Measurements from ENCODE around the gene LCN6. TPM values are rescaled to one million over a fixed set of nuclear protein-coding genes. Genes with fewer than 3 reads are reported as not detected.
A peak's percentile ranks its signal among the peaks of the same experiment; 100 is the strongest.

The LCN6 gene
- total and polyA plus RNA-seq, 2 of the 4 experiments (the other 2 are of a cell fraction), result not detected

DNA sequence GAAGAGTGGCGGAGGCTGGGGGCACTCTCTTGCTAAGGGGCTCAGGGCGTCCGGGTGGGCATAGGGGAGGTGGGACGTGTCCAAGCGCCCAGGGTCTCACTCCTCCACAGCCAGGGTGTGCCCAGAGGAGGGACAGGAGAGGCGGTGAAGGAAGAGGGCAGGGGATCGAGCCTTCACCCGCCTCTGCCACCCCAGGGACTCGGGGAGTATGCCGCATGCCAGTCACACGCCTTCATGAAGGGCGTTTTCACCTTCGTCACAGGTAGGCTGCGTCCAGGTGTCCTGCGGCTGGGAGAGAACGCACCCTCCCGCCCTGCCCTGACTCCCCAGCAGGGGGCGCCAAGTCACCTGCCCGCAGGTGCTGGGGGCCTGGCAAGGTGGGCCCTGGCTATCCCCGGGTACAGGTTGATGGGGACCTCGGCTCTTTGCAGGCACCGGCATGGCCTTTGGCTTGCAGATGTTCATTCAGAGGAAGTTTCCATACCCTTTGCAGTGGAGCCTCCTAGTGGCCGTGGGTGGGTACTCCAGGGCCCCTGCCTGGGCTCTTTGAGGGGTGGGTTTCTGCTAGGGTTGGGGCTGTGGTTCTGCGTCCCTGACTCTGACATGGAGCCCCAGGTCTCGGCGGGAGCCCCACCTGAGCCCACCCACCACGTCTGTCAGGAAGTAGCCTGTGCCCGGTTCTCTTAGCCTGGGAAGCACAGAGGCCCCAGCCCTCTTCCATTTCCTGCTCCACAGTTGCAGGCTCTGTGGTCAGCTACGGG, 43.4 kb upstream of the LCN6 start:
- peaks cover 9% of the 10 kb centered on the region for H4K20me1 ChIP-seq (ENCODE audit: insufficient read depth, low read length)
- ChIA-PET CTCF (no interaction called here), POLR2A (ENCODE audit: unreplicated experiment) (no interaction called here)
- peak overlapping the region; percentile 28 for H4K5ac ChIP-seq (ENCODE audit: low read depth, low read length)
- H2BK15ac ChIP-seq (ENCODE audit: low read depth, low read length), result no peak overlapping the region
- H3K4me2 ChIP-seq (ENCODE audit: low read depth, low read length), result peak overlapping the region; percentile 91
- no peak for DNase-seq
- 0 out of 2 replicates have a peak overlapping the region, but pooled peaks have one; percentile 1 for H3K18ac ChIP-seq (ENCODE audit: low read depth, low read length)
- H3K23ac ChIP-seq (ENCODE audit: low read depth, low read length), result peak overlapping the region; percentile 85; the same call in 1 of the 2 replicates
- H3K4me1 ChIP-seq (ENCODE audit: control insufficient read depth, insufficient read depth, low read length), result peaks cover 5% of the 10 kb centered on the region; the same call in 1 of the 2 replicates
- 16% methylated on average over 5 of the region's 29 CpGs; no CpG with 5 or more reads in 1 of the 2 experiments for whole genome bisulfite sequencing, 2 experiments (ENCODE audit: extremely low coverage in 2 of 2, insufficient read length in 1 of 2)
- peak overlapping the region; percentile 99 for H2AK5ac ChIP-seq (ENCODE audit: low read depth, low read length)
- peak overlapping the region; percentile 79 for H3K27ac ChIP-seq (ENCODE audit: insufficient read depth, low read length)
- peak overlapping the region; percentile 93 for H3K4ac ChIP-seq (ENCODE audit: low read depth, low read length)
- peaks cover 2% of the 10 kb centered on the region; the same call in 1 of the 2 replicates for H3K27me3 ChIP-seq (ENCODE audit: control insufficient read depth, insufficient read depth, low read length)
- ATAC-seq (ENCODE audit: low read depth), result no peak
- intact Hi-C loops (cut with micrococcal nuclease) (no loop called here), in situ Hi-C loops (cut with MboI; ENCODE audit: low sequenced_read_pairs) (no loop called here), dilution Hi-C loops (cut with HindIII; ENCODE audit: low sequenced_read_pairs, unreplicated experiment) (no loop called here)
- peak overlapping the region; percentile 93 for H3K14ac ChIP-seq (replicated peaks; ENCODE audit: low read depth, low read length)
- peaks cover 3 to 24% of the 10 kb centered on the region in 2 experiments; a peak in 3 of 4 replicates for H3K79me1 ChIP-seq (ENCODE audit: low read depth in 1 of 2, low read length in 2 of 2)
- H3K9ac ChIP-seq (ENCODE audit: low read depth, low read length), result peak overlapping the region; percentile 87
- H3K4me3 ChIP-seq (ENCODE audit: insufficient read depth, low read depth, low read length), result peak overlapping the region; percentile 68
- H2BK120ac ChIP-seq (ENCODE audit: low read depth, low read length), result no peak overlapping the region
- H4K8ac ChIP-seq (ENCODE audit: low read depth in 2 of 2, low read length in 2 of 2), result peak overlapping the region; percentile 68 to 80
- peak overlapping the region; percentile 95 for H2AFZ ChIP-seq (replicated peaks; ENCODE audit: low read length, poor library complexity)
- H3K56ac ChIP-seq (ENCODE audit: extremely low read depth, insufficient read depth, low read length), result peak overlapping the region; percentile 21; the same call in 1 of the 2 replicates
- no peaks in the 10 kb centered on the region for H3K9me3 ChIP-seq (ENCODE audit: control insufficient read depth, insufficient read depth, low read length)
- no TSS peak for BruUV-seq (replicated peaks)
- peak overlapping the region; percentile 98 for H2AK9ac ChIP-seq (replicated peaks; ENCODE audit: low read depth, low read length, poor library complexity)
- H2BK20ac ChIP-seq (ENCODE audit: low read depth, low read length), result no peak overlapping the region
- H4K91ac ChIP-seq (ENCODE audit: insufficient read depth, low read depth, low read length), result peak overlapping the region; percentile 65; the same call in 1 of the 2 replicates
- peaks cover 8% of the 10 kb centered on the region; the same call in 1 of the 2 replicates for H3K36me3 ChIP-seq (ENCODE audit: control insufficient read depth, insufficient read depth, low read length)
- H3K9me1 ChIP-seq (ENCODE audit: insufficient read depth, low read length), result no peaks in the 10 kb centered on the region
- H2BK5ac ChIP-seq (ENCODE audit: low read depth, low read length, poor library complexity, severe bottlenecking), result peak overlapping the region; percentile 61
- TF ChIP-seq POLR2A (IDR thresholded peaks at IDR 0.05; ENCODE audit: low read depth, low read length) (no peak), BHLHE40 (IDR thresholded peaks at IDR 0.05; ENCODE audit: low read depth, low read length) (no peak), RCOR1 (IDR thresholded peaks at IDR 0.05; ENCODE audit: insufficient replicate concordance, low read length) (no peak), MAZ (IDR thresholded peaks at IDR 0.05; ENCODE audit: borderline replicate concordance, low read depth, low read length) (no peak), RAD21 (IDR thresholded peaks at IDR 0.05; ENCODE audit: low read length) (0 out of 2 replicates have a peak, but pooled peaks have one; percentile 15), FOS (IDR thresholded peaks at IDR 0.05; ENCODE audit: low read depth, low read length) (no peak), ELK1 (IDR thresholded peaks at IDR 0.05; ENCODE audit: borderline replicate concordance, low read depth, low read length) (no peak), MAFK (IDR thresholded peaks at IDR 0.05; ENCODE audit: low read depth, low read length) (no peak), CHD1 (IDR thresholded peaks at IDR 0.05; ENCODE audit: low read depth, low read length) (no peak), SMC3 (IDR thresholded peaks at IDR 0.05; ENCODE audit: low read depth, low read length) (0 out of 2 replicates have a peak, but pooled peaks have one; percentile 17), CEBPB (IDR thresholded peaks at IDR 0.05; ENCODE audit: low read depth, low read length) (no peak), NFE2L2 (IDR thresholded peaks at IDR 0.05; ENCODE audit: low read depth, low read length) (no peak)
- TF ChIP-seq, protein P1, sequence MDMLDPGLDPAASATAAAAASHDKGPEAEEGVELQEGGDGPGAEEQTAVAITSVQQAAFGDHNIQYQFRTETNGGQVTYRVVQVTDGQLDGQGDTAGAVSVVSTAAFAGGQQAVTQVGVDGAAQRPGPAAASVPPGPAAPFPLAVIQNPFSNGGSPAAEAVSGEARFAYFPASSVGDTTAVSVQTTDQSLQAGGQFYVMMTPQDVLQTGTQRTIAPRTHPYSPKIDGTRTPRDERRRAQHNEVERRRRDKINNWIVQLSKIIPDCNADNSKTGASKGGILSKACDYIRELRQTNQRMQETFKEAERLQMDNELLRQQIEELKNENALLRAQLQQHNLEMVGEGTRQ (IDR thresholded peaks at IDR 0.05; ENCODE audit: low read depth, low read length), result no peak
- TF ChIP-seq, protein P2, sequence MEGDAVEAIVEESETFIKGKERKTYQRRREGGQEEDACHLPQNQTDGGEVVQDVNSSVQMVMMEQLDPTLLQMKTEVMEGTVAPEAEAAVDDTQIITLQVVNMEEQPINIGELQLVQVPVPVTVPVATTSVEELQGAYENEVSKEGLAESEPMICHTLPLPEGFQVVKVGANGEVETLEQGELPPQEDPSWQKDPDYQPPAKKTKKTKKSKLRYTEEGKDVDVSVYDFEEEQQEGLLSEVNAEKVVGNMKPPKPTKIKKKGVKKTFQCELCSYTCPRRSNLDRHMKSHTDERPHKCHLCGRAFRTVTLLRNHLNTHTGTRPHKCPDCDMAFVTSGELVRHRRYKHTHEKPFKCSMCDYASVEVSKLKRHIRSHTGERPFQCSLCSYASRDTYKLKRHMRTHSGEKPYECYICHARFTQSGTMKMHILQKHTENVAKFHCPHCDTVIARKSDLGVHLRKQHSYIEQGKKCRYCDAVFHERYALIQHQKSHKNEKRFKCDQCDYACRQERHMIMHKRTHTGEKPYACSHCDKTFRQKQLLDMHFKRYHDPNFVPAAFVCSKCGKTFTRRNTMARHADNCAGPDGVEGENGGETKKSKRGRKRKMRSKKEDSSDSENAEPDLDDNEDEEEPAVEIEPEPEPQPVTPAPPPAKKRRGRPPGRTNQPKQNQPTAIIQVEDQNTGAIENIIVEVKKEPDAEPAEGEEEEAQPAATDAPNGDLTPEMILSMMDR (conservative IDR thresholded peaks at IDR 0.05; ENCODE audit: low read depth, low read length), result peak; percentile 73

Measured in IMR-90 (cell line).